ENCODE results near the gene KCNC1. TPM values are rescaled to one million over a fixed set of nuclear protein-coding genes. Genes with fewer than 3 reads are reported as not detected.

KCNC1 gene
- total RNA-seq, 4 donors from 2014 or later: under 0.01 to 0.73 TPM; not detected in 2

DNA sequence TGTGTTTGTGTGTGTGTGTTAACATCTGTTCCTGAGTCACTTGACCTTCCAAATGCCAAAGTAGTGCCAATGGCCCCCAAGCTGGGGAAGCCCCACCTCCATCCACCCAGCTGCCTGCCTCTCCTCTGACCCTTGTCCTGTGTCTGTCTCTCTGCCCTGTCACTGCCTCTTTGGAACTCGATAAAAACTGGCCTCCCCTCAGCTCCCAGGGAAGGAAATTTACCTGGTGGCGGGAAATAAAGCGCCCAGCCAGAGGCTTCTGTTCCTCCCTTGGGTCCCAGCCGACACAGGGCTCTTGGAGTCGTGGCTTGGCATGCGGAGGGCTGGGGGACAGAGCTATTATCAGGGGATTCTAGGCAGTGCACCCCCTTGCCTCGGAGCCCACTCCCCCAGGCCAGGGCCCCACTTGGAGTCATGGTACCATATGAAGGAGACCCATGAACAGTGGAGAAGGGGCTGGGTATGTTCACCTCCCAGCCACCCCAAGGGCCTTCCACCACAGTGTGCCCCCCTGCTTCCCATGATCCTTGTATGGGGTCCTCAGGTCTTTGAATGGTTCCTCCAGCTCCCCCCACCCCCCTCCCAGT lies 6.2 kb downstream of the KCNC1 start:
- H3K27ac ChIP-seq: no peak overlapping the region
- no peak for DNase-seq
- TF ChIP-seq, protein P1, sequence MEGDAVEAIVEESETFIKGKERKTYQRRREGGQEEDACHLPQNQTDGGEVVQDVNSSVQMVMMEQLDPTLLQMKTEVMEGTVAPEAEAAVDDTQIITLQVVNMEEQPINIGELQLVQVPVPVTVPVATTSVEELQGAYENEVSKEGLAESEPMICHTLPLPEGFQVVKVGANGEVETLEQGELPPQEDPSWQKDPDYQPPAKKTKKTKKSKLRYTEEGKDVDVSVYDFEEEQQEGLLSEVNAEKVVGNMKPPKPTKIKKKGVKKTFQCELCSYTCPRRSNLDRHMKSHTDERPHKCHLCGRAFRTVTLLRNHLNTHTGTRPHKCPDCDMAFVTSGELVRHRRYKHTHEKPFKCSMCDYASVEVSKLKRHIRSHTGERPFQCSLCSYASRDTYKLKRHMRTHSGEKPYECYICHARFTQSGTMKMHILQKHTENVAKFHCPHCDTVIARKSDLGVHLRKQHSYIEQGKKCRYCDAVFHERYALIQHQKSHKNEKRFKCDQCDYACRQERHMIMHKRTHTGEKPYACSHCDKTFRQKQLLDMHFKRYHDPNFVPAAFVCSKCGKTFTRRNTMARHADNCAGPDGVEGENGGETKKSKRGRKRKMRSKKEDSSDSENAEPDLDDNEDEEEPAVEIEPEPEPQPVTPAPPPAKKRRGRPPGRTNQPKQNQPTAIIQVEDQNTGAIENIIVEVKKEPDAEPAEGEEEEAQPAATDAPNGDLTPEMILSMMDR (IDR thresholded peaks at IDR 0.05): no peak
- TF ChIP-seq POLR2A (IDR thresholded peaks at IDR 0.05): no peak
- intact Hi-C loops (cut with DNase I): no loop called here
- peaks cover 25% of the 10 kb centered on the region for H3K27me3 ChIP-seq
- no peak overlapping the region for H3K4me3 ChIP-seq (replicated peaks in 1 of 3)
- no peaks in the 10 kb centered on the region for H3K9me3 ChIP-seq
- H3K4me1 ChIP-seq: peaks cover 3% of the 10 kb centered on the region in 2 donors
- H3K36me3 ChIP-seq: no peaks in the 10 kb centered on the region
- WGBS, 2 donors: 70 to 73% methylated on average over 7 of the region's 7 CpGs

DNA sequence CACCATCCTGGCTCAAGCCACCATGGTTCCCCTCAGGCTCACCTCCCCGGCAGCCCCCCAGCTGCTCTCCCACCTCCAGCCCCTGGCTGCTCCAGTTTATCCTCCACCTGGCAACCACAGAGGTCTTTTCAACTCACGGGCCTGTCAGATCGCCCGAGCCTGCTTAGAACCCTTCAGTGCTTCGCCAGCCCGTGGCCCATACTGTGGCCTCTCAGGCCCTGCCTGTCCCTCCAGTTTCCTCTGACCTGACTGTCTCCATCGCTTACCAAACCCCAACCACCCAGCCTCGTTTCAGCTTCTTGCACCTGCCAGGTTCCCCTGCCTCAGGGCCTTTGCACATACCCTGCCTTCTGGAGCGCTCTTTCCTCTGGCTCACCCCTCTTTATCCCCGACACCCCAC lies 6.9 kb downstream of the KCNC1 start:
- WGBS, 2 donors: 92 to 96% methylated on average over 10 of the region's 10 CpGs
- no peak for DNase-seq

DNA sequence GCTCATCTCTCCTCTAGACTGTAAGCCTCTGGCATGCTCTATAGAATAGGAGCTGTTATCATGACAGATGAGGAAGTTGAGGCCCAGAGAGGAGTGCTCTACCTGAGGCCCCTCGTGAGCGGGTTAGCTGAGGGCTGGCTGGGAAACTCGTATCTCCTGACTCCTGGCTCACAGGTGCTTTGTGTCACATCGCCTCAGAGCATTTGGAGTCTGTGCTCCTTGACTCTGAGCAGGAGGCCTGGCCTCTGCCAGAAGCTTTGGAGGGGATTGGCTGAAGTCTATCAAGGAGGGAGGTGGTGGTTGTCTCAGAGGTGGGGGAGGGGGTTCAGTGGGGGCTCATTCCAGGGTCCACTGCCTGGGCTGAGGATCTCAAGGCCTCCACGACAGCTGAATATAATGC lies 7.4 kb downstream of the KCNC1 start:
- 78 to 89% methylated on average over 4 to 5 of the region's 5 CpGs for WGBS, 2 donors
- Histone ChIP-seq H3K27ac (no peak overlapping the region), H3K36me3 (no peaks in the 10 kb centered on the region), H3K4me1 (no peaks in the 10 kb centered on the region), H3K9me3 (no peaks in the 10 kb centered on the region), H3K27me3 (peaks cover 14% of the 10 kb centered on the region), H3K4me3 (replicated peaks in 1 of 3) (no peak overlapping the region)
- TF ChIP-seq, protein P1 (IDR thresholded peaks at IDR 0.05): no peak
- no peak for TF ChIP-seq POLR2A (IDR thresholded peaks at IDR 0.05)
- intact Hi-C loops (cut with DNase I): no loop called here
- no peak for DNase-seq

More for the DNA sequence above, 6.9 kb downstream of the KCNC1 start:
- Histone ChIP-seq H3K27ac (no peak overlapping the region), H3K36me3 (no peaks in the 10 kb centered on the region), H3K27me3 (peaks cover 18% of the 10 kb centered on the region), H3K4me1 (no peaks in the 10 kb centered on the region), H3K9me3 (no peaks in the 10 kb centered on the region), H3K4me3 (replicated peaks in 1 of 3) (no peak overlapping the region)
- intact Hi-C loops (cut with DNase I): no loop called here
- TF ChIP-seq, protein P1 (IDR thresholded peaks at IDR 0.05): no peak
- TF ChIP-seq POLR2A (IDR thresholded peaks at IDR 0.05): no peak

DNA sequence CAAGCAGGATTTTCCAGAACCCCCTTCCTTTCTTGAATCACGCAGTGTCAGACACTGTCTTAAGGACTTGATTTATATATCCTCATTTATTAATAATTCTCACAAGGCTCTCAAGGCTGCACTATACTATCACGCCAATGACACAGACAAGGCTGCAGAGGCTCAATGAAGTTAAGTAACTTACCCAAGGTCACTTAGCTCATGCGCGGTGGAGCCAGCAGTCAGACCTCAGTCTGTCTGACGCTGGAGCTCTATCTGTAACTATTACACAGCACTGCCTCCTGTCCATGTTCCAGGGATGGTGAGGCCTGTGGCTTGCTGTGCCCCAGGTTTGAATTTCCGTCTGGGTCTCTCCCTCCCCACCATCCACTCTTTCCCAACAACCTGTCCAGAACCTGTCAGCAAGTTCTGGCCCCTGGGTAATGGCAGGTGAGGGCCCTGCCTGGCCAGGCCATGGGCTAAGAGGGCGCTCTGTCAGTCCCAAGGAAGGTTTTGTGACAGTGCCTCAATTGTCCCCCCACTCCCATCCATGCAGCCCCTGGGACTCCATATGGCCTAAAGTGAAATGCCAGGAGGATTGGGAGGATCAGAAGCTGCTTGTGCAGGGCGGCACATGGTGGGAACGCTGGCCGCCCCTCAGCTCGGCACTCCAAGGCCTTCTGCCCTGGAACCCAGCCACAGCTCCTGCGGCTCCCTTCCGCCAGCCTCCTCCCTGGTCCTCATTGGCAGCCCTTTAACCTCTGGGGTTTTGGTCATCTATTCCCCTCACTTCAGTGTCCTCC lies 8.6 kb downstream of the KCNC1 start:
- no peaks in the 10 kb centered on the region for H3K4me1 ChIP-seq
- TF ChIP-seq POLR2A (IDR thresholded peaks at IDR 0.05): no peak
- TF ChIP-seq, protein P1 (IDR thresholded peaks at IDR 0.05): no peak
- H3K4me3 ChIP-seq (replicated peaks in 1 of 3): no peak overlapping the region
- no peaks in the 10 kb centered on the region for H3K36me3 ChIP-seq
- no peaks in the 10 kb centered on the region for H3K9me3 ChIP-seq
- peaks cover 3% of the 10 kb centered on the region for H3K27me3 ChIP-seq
- 89 to 92% methylated on average over 13 of the region's 13 CpGs for WGBS, 2 donors
- H3K27ac ChIP-seq: no peak overlapping the region
- DNase-seq: no peak
- intact Hi-C loops (cut with DNase I): no loop called here

DNA sequence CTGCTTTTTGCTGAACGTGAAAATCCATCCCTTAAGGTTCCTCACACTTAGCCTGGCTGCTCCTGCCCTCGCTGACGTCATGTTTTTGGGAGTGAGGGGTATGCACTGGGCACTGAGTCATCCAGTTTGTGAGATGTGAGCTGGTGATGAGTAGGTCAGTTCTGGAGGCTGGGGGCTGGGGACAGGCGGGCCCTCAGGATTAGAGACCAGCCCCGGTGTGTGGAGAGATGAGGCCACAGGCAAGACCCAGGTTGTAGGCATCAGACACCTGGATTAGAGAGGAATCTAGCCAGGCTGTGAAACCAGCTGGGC lies 9.2 kb downstream of the KCNC1 start:
- Histone ChIP-seq H3K9me3 (no peaks in the 10 kb centered on the region), H3K4me3 (replicated peaks in 1 of 3) (no peak overlapping the region), H3K36me3 (no peaks in the 10 kb centered on the region), H3K27me3 (no peaks in the 10 kb centered on the region), H3K4me1 (no peaks in the 10 kb centered on the region), H3K27ac (no peak overlapping the region)
- no peak for DNase-seq
- intact Hi-C loops (cut with DNase I): no loop called here
- no peak for TF ChIP-seq POLR2A (IDR thresholded peaks at IDR 0.05)
- TF ChIP-seq, protein P1 (IDR thresholded peaks at IDR 0.05): no peak
- 76 to 79% methylated on average over 5 of the region's 5 CpGs for WGBS, 2 donors

Measured in thyroid gland (tissue), 4 donors.